Right lobe of liver (tissue), 6 donors: ENCODE data around the gene CYBA. TPM values are rescaled to one million over a fixed set of nuclear protein-coding genes. Genes with fewer than 3 reads are reported as not detected.

Experiments
- ATAC-seq, 4 donors: fragments of 200-7000 bp; cut with Tn5 transposase; one replicate each; pipeline ENCODE4 v1.9.1; 2020; ENCODE audit warnings: mild to moderate bottlenecking in 4 of 4, moderate library complexity in 4 of 4
- DNase-seq, 3 donors: peaks; one replicate each; pipeline ENCODE4 v3.0.0-alpha.2; 2020
- H3K27ac ChIP-seq, 3 donors: fragments of 200-600 bp; one replicate each; pipeline ENCODE4 v1.8.0; 2022
- H3K27me3 ChIP-seq, 2 donors: fragments of 200-600 bp; one replicate each; pipeline ENCODE4 v1.8.0; 2022
- H3K36me3 ChIP-seq, 4 donors: fragments of 200-600 bp; sonication (generic) in 1 of 4; one replicate each; pipeline versions ENCODE4 v1.5.1 to v1.8.0; 2017 to 2022; ENCODE audit warnings: control low read depth in 1 of 4
- H3K4me1 ChIP-seq, 4 donors: fragments of 200-600 bp; sonication (generic) in 1 of 4; one replicate each; pipeline versions ENCODE4 v1.5.1 to v1.8.0; 2017 to 2022; ENCODE audit warnings: control low read depth in 1 of 4
- H3K4me3 ChIP-seq, 3 donors: fragments of 200-600 bp; one replicate each; pipeline ENCODE4 v1.8.0; 2022
- H3K9me3 ChIP-seq, 4 donors: fragments of 200-600 bp; sonication (generic) in 1 of 4; one replicate each; pipeline versions ENCODE4 v1.5.1 to v1.8.0; 2017 to 2022; ENCODE audit warnings: control low read depth in 1 of 4
- CTCF ChIP-seq, 4 donors: fragments of 200-600 bp in 3 of 4; fragments of 450-650 bp in 1 of 4; IDR thresholded peaks; one replicate each; pipeline versions ENCODE4 v1.5.1 to v1.8.0; 2016 to 2022; ENCODE audit warnings: antibody characterized with exemption in 4 of 4, mild to moderate bottlenecking in 2 of 4
- POLR2A ChIP-seq: fragments of 450-650 bp; IDR thresholded peaks from one replicate; pipeline ENCODE4 v1.6.1; 2017; ENCODE audit warnings: antibody characterized with exemption, mild to moderate bottlenecking
- WGBS: methylation state at CpG from one replicate; pipeline ENCODE4 v1.1.6; 2018; ENCODE audit warnings: low coverage, low lambda C conversion rate; ENCODE audit not compliant: insufficient coverage; ENCODE audit errors: missing lambda C conversion rate; 5-methylcytosine and 5-hydroxymethylcytosine counted together
- intact Hi-C, 2 donors: fragments of 100-400 bp; cut with DNase I; formaldehyde crosslinking; loops; one replicate each; pipeline versions ENCODE4 v1.11.2 to v1.14.1; 2022
- total RNA-seq, 6 experiments: library from RNA; depleted of rRNA in 2 of 6; stranded (reverse); fragments of >200 nt in 2 of 6; fragmentation: NEBNext Ultra II Directional in 3 of 6; extraction: Animal tissue kit (Norgen Biotek cat#: 25700) in 3 of 6; gene quantifications; one replicate each; pipeline versions ENCODE4 v1.1.0 to v1.2.4, GENCODE V29; 2016 to 2023
- donor health status: DM: no; HTN: yes; CAD: no.
- donor health status: DM: no; HTN: no; CAD: no.
- donor health status: DM: no; HTN: no; CAD: no.
- donor health status: DM: no; HTN: yes; CAD: no.
- donor health status: DM: no; HTN: yes; CAD: no.

The CYBA gene
- total RNA-seq, 6 experiments from 2014 or later, result 22.8 to 70.0 (median 41.3) TPM

- DNase-seq, result no peak
- Histone ChIP-seq H3K36me3 (peaks cover 0 to 36% (median 0%) of the 10 kb centered on the region in 4 donors), H3K4me1 (no peaks in the 10 kb centered on the region), H3K27ac (no peak overlapping the region), H3K4me3 (no peak overlapping the region), H3K27me3 (no peaks in the 10 kb centered on the region), H3K9me3 (no peaks in the 10 kb centered on the region)
- TF ChIP-seq CTCF (IDR thresholded peaks at IDR 0.05) (no peak), POLR2A (no peak)
- intact Hi-C loops, result no loop called here
- WGBS, result 84% methylated on average over 6 of the region's 32 CpGs
- no peak for ATAC-seq
These were observed 2.9 kb upstream of the CYBA start for GRCh38 chr16:88653596-88654362.

DNA sequence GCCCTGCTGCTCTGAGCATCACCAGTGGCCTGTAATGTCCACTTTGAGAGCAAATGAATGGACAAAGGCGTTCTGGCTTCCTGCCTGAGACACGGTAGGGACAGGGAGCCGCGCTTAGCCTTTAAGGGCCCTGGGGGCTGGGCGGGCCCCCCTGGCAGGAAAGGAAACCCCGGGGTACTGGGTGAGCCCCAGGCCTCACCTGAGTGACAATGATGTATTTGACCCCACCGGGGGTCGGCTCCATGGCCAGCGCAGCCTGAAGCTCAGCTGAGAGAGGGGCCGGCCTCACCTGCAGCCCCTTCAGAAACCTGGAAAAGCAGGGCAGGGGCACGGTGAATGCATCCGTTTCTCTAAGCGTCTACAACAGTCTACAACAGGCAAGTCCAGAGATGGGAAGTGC, 2.2 kb upstream of the CYBA start:
- DNase-seq, result no peak
- 90% methylated on average over 2 of the region's 13 CpGs for WGBS
- intact Hi-C loops, result no loop called here
- no peaks in the 10 kb centered on the region for H3K9me3 ChIP-seq
- peaks cover 0 to 34% (median 0%) of the 10 kb centered on the region in 4 donors for H3K36me3 ChIP-seq
- TF ChIP-seq POLR2A (no peak), CTCF (IDR thresholded peaks at IDR 0.05) (no peak)
- no peak overlapping the region for H3K4me3 ChIP-seq
- ATAC-seq, result no peak
- no peaks in the 10 kb centered on the region for H3K4me1 ChIP-seq
- no peaks in the 10 kb centered on the region for H3K27me3 ChIP-seq
- H3K27ac ChIP-seq, result no peak overlapping the region

- Histone ChIP-seq H3K36me3 (peaks cover 0 to 31% (median 0%) of the 10 kb centered on the region in 4 donors), H3K4me3 (no peak overlapping the region), H3K9me3 (no peaks in the 10 kb centered on the region), H3K27ac (no peak overlapping the region), H3K27me3 (no peaks in the 10 kb centered on the region), H3K4me1 (no peaks in the 10 kb centered on the region)
- no peak for DNase-seq
- no peak for ATAC-seq
- TF ChIP-seq CTCF (IDR thresholded peaks at IDR 0.05) (no peak), POLR2A (no peak)
- WGBS, result no CpG with 5 or more reads among the region's 8 CpGs
- intact Hi-C loops, result no loop called here
These were observed 1.9 kb upstream of the CYBA start for GRCh38 chr16:88652762-88653063.

- H3K4me1 ChIP-seq, result no peaks in the 10 kb centered on the region
- WGBS, result no CpG with 5 or more reads among the region's 29 CpGs
- H3K27me3 ChIP-seq, result no peaks in the 10 kb centered on the region
- H3K4me3 ChIP-seq, result no peak overlapping the region
- TF ChIP-seq CTCF (IDR thresholded peaks at IDR 0.05), result no peak
- no peak for TF ChIP-seq POLR2A
- ATAC-seq (no peak), DNase-seq (peak in 1 of 3 donors; percentile 60)
- H3K27ac ChIP-seq, result peak overlapping the region; percentile 50 to 92 (median 72)
- intact Hi-C loops, result no loop called here
- H3K9me3 ChIP-seq, result no peaks in the 10 kb centered on the region
- peaks cover 0 to 31% (median 0%) of the 10 kb centered on the region in 4 donors for H3K36me3 ChIP-seq
These were observed 1.3 kb upstream of the CYBA start for GRCh38 chr16:88651989-88652761.
